Epithelial cell of esophagus (primary cell): ENCODE data around the gene COL15A1.

Source experiments
- DNase-seq: peaks from one replicate; pipeline ENCODE4 v3.0.0; 2010; ENCODE audit warnings: low read depth
- H3K4me3 ChIP-seq: 2 replicates; pipeline ENCODE4 v1.5.1; 2011; ENCODE audit warnings: mild to moderate bottlenecking, low read length, control low read depth
- CTCF ChIP-seq: IDR thresholded peaks from 2 replicates; pipeline ENCODE4 v1.5.1; 2011; ENCODE audit warnings: low read depth, mild to moderate bottlenecking, low read length, control low read depth, inconsistent platforms; ENCODE audit not compliant: insufficient read depth; ENCODE audit errors: missing control alignments

The COL15A1 gene

GRCh38 chr9:99016681-99017387 is 73.1 kb downstream of the COL15A1 start:
- DNase-seq, result no peak
- TF ChIP-seq CTCF, result no peak
- H3K4me3 ChIP-seq, result no peak overlapping the region

- TF ChIP-seq CTCF, result no peak
- DNase-seq, result no peak
- no peak overlapping the region for H3K4me3 ChIP-seq
These were observed 74.9 kb downstream of the COL15A1 start for GRCh38 chr9:99018653-99019052.

GRCh38 chr9:99019510-99020331 is 76.0 kb downstream of the COL15A1 start:
- TF ChIP-seq CTCF, result no peak
- no peak overlapping the region for H3K4me3 ChIP-seq
- DNase-seq, result peak; percentile 90

GRCh38 chr9:99020786-99021436 is 77.2 kb downstream of the COL15A1 start:
- no peak overlapping the region for H3K4me3 ChIP-seq
- TF ChIP-seq CTCF, result no peak
- DNase-seq, result no peak

GRCh38 chr9:99021512-99021911 is 77.8 kb downstream of the COL15A1 start:
- DNase-seq, result no peak
- TF ChIP-seq CTCF, result no peak
- no peak overlapping the region for H3K4me3 ChIP-seq

GRCh38 chr9:99023231-99023630 is 79.5 kb downstream of the COL15A1 start:
- no peak for TF ChIP-seq CTCF
- no peak for DNase-seq
- H3K4me3 ChIP-seq, result no peak overlapping the region
